Measurements from ENCODE around the gene MAN2B2.
"Not testable (repeated sequence)": the region's sequence is repeated elsewhere in the genome, so short reads cannot be mapped to it uniquely, and the experiment has no call there.

MAN2B2 gene

GRCh38 chr4:6647169-6647568 lies 72.2 kb downstream of the MAN2B2 start:
- no peak for DNase-seq

- no peak for DNase-seq
Measured at GRCh38 chr4:6647582-6648230, 72.7 kb downstream of the MAN2B2 start.

GRCh38 chr4:6649216-6649615 lies 74.2 kb downstream of the MAN2B2 start:
- no peak for DNase-seq

GRCh38 chr4:6654211-6654610 lies 79.2 kb downstream of the MAN2B2 start:
- not testable (repeated sequence) for DNase-seq

- not testable (repeated sequence) for DNase-seq
Measured at GRCh38 chr4:6655291-6655690, 80.3 kb downstream of the MAN2B2 start.

GRCh38 chr4:6655924-6656323 lies 80.9 kb downstream of the MAN2B2 start:
- DNase-seq = no peak

- DNase-seq = no peak
Measured at GRCh38 chr4:6657242-6658208, 82.5 kb downstream of the MAN2B2 start.

- no peak for DNase-seq
Measured at GRCh38 chr4:6658209-6658595, 83.2 kb downstream of the MAN2B2 start.

GRCh38 chr4:6658597-6659075 lies 83.6 kb downstream of the MAN2B2 start:
- DNase-seq = no peak

- DNase-seq = no peak
Measured at GRCh38 chr4:6659897-6660296, 84.9 kb downstream of the MAN2B2 start.

- DNase-seq = no peak
Measured at GRCh38 chr4:6660430-6660829, 85.4 kb downstream of the MAN2B2 start.

- DNase-seq = no peak
Measured at GRCh38 chr4:6662591-6662990, 87.6 kb downstream of the MAN2B2 start.

- no peak for DNase-seq
Measured at GRCh38 chr4:6663596-6664393, 88.8 kb downstream of the MAN2B2 start.

GRCh38 chr4:6665320-6665654 lies 90.3 kb downstream of the MAN2B2 start:
- no peak for DNase-seq

- DNase-seq = no peak
Measured at GRCh38 chr4:6668391-6668790, 93.4 kb downstream of the MAN2B2 start.

- no peak for DNase-seq
Measured at GRCh38 chr4:6671648-6672047, 96.7 kb downstream of the MAN2B2 start.

- no peak for DNase-seq
Measured at GRCh38 chr4:6672131-6672530, 97.1 kb downstream of the MAN2B2 start.

GRCh38 chr4:6672541-6673190 lies 97.7 kb downstream of the MAN2B2 start:
- DNase-seq = not testable (repeated sequence)
